H1 (cell line): ENCODE results near the gene OTUD1. TPM values are rescaled to one million over a fixed set of nuclear protein-coding genes. Genes with fewer than 3 reads are reported as not detected.

Experiments
- JUND ChIP-seq: IDR thresholded peaks from 2 replicates; pipeline ENCODE4 v1.6.1; 2011; ENCODE audit warnings: mild to moderate bottlenecking, improper control_type of control experiment, low read length
- SAP30 ChIP-seq: fragments of 300-600 bp; sonication (generic); IDR thresholded peaks from 2 replicates; pipeline ENCODE4 v1.7.1; 2012; ENCODE audit warnings: low read length, moderate library complexity, mild to moderate bottlenecking, inconsistent platforms; ENCODE audit not compliant: insufficient read depth, insufficient replicate concordance
- YY1 ChIP-seq: IDR thresholded peaks from 2 replicates; pipeline ENCODE4 v1.6.1; 2011; ENCODE audit warnings: low read depth, mild to moderate bottlenecking, low read length
- polyA plus RNA-seq, 7 experiments: library from polyadenylated mRNA; depleted of rRNA in 3 of 7; stranded (reverse) in 5 of 7; unstranded in 2 of 7; fragments of >200 nt in 5 of 7; fragments of 200-250 nt in 2 of 7; gene quantifications; 1 replicate in 5 of 7; 2 replicates in 1 of 7; 4 replicates in 1 of 7; pipeline versions ENCODE4 v1.2.1 to v1.2.3, GENCODE V29; 2011 to 2013; ENCODE audit warnings: missing spikeins in 2 of 7, mixed read lengths in 2 of 7
- total RNA-seq: library from RNA; stranded (reverse); fragmentation: NEBNext Ultra II Directional; extraction: Animal tissue kit (Norgen Biotek cat#: 25700); gene quantifications from 2 replicates; pipeline ENCODE4 v1.2.1, GENCODE V29; 2021
- TF ChIP-seq, protein P1 (sequence below): IDR thresholded peaks from 2 replicates; pipeline ENCODE4 v1.6.1; 2012; ENCODE audit warnings: low read length, inconsistent platforms

Gene OTUD1
- total and polyA plus RNA-seq, 2 of the 8 experiments (the other 6 are each of a cell fraction or from before 2014, with no cell fraction given), result 1.3 to 7.1 TPM

GRCh38 chr10:23435378-23435777 lies 3.5 kb upstream of the OTUD1 start (continued):
- no peak for TF ChIP-seq YY1
- TF ChIP-seq, protein P1, sequence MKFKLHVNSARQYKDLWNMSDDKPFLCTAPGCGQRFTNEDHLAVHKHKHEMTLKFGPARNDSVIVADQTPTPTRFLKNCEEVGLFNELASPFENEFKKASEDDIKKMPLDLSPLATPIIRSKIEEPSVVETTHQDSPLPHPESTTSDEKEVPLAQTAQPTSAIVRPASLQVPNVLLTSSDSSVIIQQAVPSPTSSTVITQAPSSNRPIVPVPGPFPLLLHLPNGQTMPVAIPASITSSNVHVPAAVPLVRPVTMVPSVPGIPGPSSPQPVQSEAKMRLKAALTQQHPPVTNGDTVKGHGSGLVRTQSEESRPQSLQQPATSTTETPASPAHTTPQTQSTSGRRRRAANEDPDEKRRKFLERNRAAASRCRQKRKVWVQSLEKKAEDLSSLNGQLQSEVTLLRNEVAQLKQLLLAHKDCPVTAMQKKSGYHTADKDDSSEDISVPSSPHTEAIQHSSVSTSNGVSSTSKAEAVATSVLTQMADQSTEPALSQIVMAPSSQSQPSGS, result no peak
- TF ChIP-seq JUND, result no peak
- no peak for TF ChIP-seq SAP30
